ENCODE results near the gene CLCNKA.
A peak's percentile ranks its signal among the peaks of the same experiment; 100 is the strongest.

CLCNKA gene

DNA sequence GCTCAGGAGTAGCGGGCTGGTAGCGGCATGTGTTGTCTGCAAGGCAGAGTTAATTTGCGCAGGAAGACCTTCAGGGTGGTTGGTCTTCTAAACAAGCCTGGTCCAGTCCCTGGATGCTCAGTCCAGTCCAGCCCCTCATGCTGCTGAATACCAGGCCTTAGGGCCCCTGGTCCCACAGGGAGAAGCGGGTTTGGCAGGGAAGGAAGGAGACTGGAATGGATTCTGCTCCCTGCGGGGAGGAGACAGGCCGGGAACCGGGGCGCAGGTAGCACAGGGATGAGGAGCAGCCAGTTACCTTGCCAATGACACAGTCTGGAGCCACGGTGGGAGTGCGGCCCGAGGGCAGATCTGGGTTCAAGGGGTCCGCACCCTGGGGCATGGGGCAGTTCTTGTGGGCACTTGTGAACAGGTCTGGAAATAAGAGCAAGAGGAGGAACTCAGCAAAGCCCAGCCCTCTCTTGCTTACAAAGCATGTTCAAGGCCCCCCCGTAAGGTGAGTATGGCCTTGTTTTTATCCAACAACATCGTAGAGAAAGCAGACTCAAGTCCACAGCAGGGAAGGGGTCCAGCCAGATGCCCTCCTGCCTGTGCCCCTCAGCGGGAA, 41.5 kb downstream of the CLCNKA start:
- no peak for DNase-seq (ENCODE audit: low spot score)

DNA sequence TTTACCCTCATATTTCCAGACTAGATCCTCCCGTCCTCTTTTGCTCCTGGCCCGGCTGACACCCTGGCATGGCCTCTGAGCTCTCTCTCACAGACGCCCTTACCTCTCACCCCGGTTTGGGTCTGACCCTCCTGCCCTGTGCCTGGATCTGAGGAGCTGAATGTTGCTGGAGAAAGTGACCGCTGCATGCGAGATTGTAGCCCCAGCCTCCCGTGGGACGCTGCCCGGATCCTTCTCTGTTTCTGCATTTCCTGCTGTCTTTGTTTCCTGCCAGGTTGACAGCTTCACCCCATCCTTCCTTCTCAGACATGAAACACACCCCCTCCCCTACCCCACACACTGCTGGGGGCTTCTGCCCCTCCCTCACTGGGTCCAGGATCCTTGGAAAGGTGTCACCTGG, 42.1 kb downstream of the CLCNKA start:
- DNase-seq (ENCODE audit: low spot score), result no peak

DNA sequence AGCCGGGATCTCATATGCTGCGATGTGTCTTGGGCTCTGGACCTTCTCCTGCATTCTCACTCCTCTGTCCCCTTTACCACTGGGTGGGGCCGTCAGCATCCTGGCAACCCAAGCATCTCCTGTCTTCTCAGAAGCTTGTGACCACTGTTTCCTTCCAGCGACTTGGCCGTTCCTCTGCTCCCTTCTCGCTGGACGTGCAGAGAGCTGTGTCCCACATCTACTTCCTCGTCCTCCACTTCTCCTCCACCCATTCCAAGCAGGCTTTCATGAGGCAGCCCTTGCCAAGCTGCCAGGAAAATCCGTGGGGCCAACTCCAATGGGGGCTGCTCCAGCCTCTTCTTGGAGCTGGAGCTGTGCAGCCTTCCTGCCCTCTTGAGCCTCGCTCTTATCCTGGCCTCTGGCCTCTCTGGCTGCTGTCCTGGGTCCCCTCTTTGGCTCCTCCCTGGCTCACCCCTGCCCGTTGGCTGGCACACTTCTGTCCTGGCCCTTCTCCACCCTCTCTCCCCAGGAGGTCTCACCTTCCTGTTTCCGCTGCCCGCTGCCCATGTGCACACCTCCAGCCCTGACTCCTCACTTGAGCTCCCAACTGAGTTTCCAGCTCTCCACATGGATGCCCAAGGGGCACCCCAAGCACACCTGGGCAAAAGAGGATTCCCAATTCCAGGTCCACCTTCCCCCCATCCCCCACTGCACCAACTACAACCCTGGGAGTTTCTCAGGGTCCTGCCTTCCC, 42.9 kb downstream of the CLCNKA start:
- no peak for DNase-seq (ENCODE audit: low spot score)

DNA sequence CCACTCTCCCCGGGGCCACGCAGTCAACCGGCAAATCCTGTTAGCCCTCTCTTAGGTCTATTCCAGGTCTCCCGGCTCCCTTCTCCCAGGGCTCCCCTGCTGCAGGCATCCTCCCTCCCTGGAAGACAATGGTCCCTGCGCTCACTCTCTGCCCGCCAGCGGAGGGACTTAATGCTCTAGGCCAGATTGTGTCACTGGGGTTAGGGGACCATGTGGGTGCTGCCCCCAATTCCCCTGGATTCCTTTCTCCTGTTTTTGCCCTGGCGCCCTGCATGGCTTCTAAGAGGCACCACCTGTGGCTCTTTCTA, 43.4 kb downstream of the CLCNKA start:
- DNase-seq (ENCODE audit: low spot score), result no peak

DNA sequence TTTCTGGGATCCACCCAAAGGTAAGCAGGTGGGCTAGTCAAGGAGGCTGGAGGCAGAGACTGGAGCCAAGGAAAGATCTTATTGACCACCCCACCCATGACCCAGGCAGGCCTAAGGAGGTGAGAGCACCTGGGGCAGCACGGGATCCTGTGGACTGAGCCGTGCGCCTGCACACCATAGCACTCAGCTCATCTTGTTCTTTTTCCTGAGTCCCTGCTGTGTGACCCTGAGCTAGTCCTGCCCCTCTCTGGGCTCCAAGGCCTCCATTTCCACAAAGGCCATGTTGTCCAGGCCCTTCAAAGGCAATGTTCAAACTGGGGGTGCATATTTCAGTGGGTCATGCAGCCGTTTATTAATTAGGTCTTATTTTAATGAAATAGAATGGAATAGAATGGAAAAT, 44.4 kb downstream of the CLCNKA start:
- no peak for DNase-seq (ENCODE audit: low spot score)

- DNase-seq (ENCODE audit: low spot score), result no peak
Measured at GRCh38 chr1:16067127-16067768, 45.4 kb downstream of the CLCNKA start.

GRCh38 chr1:16067933-16068332, 46.1 kb downstream of the CLCNKA start:
- no peak for DNase-seq (ENCODE audit: low spot score)

DNA sequence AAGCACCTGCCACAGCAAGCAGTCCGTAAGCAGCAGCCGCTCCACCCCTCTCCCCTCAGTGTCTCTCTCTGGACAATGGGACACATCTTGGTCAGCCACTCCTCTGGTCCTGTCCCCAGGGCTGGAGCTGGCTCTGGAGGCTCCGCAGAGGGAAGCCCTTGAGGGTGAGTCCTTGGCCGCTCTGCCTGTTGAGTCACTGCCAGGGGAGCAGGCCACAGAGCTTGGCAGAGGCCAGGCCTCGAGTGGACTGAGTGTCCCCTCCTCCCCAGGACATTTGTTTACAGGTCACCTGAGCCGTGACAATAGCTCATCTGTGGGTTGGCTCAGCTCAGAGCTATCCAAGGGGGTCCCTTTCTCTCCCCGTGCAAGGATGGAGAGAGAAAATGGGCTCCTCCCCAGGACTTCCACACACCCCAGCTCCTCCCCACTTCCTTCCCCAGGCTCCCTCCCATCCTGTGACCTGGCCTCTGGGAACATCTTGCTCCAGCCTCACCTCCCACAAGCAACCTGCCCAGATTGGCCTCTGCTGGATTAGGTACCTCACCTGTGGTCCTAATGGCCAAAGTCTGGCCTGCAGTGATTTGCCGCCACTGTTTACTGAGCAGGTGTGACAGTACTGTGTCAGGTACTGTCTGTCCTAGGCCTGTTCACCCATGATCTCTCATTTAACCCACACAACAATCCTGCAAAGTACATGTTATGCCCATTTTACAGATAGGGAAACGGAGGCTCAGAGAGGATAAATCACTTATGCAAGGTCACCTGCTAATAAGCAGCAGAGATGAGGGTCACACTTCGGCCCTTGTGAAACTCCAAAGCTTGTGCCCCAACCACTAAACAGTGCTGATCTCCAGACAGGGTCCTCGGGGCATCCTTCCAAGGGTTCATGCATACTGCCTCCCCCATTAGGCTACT, 46.8 kb downstream of the CLCNKA start:
- peak; percentile 74 for DNase-seq (ENCODE audit: low spot score)

- no peak for DNase-seq (ENCODE audit: low spot score)
Measured at GRCh38 chr1:16070640-16071355, 49.0 kb downstream of the CLCNKA start.

DNA sequence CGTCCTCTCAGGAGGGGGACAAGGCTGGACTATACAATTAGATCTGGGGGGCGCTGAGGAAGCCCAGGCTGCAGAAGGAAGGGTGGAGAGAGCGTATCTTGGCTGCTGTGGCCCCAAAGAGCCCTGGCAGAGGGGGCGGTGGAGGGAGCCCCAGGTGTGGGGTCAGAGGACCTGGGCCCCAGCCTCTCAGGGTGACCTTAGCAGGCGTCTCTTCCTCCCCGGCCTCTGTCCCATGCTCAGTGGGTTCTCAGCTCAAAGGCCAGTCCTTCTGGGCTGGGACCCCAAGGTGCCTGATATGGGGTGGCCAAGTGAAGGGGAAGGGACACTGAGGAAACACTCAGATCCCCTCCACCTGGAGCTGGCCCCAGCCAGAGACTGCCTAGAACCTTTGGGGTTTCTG, 49.8 kb downstream of the CLCNKA start:
- DNase-seq (ENCODE audit: low spot score), result no peak

DNA sequence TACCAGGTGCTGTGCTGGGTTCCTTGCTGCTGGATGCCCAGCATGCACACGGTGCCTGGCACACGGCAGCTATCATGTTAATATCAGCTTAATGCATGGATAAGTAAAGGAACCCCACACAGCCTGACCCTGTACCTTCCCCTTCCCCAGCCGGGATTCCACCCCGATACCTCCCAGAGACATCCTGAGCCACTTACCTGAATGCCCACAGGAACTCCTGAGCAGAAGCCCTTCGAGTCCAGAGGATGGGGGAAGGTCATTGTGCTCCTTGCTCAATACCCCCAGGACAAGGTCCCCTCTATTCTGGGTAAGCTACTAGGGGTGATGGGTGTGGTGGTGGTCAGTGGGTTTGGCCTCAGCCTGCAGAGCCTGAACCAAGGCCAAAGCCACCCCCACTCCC, 50.3 kb downstream of the CLCNKA start:
- no peak for DNase-seq (ENCODE audit: low spot score)

DNA sequence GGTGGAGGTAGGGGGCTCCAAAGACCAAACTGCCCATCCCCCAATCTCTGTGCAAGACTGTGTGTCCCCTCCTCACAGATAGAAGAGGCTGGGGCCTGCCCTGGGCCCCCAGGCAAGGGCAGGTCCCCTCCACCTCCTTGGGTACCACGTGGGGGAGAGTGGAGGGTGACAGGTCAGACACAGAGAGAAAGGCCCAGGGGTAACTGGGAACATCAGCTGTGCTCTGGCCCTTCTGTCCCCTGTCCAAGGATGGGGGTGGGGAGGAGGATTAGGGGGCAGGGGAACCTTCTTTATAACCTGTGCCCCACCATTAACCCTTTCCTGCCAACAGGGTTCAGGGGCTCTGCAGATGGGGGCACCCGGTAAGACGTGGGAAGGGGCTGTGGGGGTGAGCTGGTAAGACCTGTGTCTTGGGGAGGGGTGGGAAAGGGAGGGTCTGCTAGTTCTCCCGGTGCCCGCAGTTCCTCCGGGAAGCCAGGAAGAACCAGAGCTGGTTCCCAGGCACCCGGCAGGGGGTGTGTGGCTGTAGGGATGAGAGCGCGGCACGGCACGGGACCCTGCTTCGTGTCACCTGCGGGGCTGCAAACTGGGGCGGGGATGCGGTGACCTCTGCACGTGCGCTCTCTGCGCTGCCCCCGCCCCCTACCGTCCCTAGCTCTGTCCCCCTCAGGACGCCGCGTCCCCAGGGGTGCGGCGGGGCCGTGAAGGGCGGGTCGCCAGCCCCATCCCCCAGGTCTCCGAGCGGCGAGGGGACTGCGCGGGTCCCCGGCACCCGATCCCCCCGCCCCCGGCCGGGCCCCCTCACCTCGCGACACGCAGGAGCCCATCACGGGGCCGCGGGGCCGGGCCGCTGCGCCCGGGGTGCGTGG, 51.0 kb downstream of the CLCNKA start:
- no peak for DNase-seq (ENCODE audit: low spot score)

GRCh38 chr1:16073490-16074119, 51.8 kb downstream of the CLCNKA start, which contains the start of gene FAM131C:
TSS of gene FAM131C (minus strand) at chr1:16073651. CDS start at chr1:16073442, 209 bp downstream.
- peak; percentile 78 for DNase-seq (ENCODE audit: low spot score)

DNA sequence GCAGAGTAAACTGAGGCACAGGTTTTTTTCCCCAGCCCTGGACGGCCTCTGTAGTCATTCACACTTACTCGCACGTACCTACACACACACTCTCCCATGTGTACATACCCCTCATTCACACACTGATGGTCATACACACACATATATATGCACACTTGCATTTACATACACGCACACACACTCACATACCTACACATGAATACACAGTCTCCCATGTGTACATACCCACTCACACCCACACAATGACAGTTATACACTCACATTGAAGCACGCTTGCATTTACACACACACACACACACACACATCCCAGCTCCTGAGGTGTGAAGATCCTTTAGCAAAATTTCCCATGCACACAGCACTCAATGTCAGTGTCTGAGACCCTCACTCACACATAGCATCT, 52.4 kb downstream of the CLCNKA start:
- DNase-seq (ENCODE audit: low spot score), result no peak

DNA sequence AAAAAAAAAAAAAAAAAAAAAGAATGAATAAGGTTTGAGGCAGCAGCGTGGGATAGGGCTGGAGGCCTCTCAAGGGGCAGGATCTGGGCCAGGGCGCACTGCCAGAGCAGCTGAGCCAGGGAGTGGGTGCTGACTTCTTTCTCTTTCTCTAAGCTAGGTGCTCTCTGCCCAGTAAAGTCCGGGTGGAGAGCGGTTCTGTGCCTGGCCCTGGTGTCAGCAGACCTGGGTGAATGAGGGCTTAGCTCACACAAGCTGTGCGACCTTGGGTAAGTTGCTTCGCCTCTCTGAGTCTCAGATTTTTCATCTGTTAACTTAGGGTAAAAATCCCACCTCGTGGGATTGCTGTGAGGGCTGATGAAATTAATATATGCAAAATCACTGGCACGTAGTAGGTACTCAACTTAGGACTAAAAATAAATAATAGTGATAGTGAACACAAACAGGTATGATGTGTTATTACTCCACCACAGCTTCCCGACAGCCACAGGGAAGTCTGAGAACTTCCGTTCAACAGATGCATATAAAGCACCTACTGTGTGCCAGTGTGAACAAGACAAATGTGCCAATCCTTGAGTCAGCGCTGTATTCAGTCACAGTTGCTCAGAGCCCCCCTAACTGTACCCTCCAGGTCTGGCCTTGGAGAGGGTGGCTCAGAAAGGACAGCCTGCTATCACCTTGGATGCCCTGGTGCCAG, 53.6 kb downstream of the CLCNKA start:
- DNase-seq (ENCODE audit: low spot score), result peak; percentile 80

DNA sequence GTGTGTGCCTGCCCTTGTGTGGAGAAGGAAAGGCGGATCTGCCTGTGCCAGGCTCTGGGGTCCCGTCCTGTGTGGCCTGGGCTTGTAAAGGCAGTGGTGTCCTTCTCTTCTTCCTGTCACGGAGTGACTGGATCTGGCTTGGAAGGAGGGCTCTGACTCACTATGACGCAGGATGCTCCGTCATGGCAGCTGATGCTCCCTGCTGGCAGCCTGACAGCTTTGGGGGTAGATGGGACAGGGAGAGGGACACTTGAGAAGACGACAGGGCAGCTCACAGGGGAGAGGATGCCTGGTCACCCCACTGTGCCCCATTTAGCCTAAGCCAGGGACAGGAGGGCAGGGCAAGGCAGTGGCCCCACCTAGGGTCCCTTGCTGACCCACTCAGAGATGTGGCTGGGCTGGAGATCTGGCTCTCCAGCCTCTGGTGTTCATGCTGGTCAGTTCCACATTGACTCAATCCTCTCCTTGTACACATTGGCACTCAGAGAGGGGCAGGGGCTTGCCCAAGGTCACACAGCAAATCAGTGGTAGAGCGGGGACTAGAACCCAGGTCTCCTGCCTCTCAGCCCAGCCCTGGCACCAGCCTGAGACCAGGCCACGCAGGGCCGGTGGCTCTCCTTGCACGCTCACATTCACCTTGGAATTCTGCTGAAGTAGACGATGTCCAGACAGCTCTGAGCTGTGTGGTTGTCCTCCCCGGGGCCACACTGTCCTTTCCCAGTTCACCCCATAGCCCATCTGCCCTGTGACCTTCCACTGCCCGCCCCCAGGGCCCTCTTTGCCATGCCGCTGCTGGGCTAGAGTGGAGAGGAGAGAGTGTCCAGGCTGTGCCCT, 54.4 kb downstream of the CLCNKA start:
- peak; percentile 96 for DNase-seq (ENCODE audit: low spot score)

DNA sequence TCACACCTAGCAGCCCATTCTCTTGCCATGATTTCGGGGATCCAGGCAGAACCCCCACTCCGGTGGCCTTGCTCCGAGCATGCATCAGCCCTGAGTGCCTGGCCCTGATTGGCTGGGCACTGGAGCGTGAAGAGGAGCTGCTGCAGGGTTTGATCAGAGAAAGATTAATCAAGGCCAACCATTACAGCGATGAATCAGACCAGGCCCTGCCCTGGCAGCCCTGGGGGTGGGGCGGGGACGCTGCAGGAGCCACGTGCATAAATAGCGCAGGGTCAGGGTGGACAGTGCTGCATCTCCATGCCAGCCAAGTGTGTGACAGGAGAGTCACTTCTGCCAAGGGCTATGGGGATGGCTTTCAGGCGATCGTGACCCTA, 55.0 kb downstream of the CLCNKA start:
- peak; percentile 62 for DNase-seq (ENCODE audit: low spot score)

DNA sequence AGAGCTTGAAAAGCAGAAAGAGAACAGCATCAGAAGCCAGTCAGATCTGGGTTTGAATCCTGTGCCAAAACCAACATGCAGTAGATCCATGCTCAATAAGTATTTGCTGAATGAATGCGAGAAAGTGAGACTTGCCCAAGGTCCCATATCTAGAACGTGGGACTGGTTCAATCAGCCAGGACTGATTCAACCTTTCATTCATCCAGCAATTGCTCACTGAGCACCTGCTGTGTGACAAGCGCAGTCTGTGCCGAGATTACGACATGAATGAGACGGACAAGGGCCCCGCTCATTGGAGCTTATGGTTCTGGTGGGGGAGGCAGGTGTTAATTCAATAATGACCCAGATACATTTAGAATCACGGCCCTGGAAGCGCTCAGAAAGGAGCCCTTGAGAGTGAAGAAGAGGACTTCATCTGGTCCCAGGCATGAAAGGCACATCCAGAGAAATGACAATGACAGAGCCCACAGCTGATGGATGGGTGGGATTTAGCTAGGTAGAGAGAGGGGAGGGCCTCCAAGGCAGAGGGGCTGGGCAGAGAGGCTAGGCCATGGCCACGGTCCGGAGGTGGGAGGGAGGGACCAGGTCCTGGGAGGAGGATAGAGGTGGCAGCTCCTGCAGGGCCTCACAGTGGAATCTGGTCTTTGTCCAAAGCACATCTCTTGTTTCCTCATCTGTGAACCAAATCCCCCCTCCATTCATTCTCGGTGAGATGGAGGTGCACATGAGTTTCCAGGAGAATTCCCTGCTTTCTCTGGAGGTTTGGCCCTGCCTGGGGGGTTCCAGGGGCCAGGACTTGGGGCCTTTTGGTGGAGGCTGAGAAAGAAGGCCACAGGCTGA, 55.8 kb downstream of the CLCNKA start:
- DNase-seq (ENCODE audit: low spot score), result no peak
